HG02981 (cell line): ENCODE results near the gene DNM3.

Source experiments
- ATAC-seq: cut with Tn5 transposase; IDR thresholded peaks from one replicate; pipeline ENCODE4 v1.9.1; 2021; ENCODE audit warnings: mild to moderate bottlenecking, moderate library complexity; ENCODE audit not compliant: unreplicated experiment

The DNM3 gene

DNA sequence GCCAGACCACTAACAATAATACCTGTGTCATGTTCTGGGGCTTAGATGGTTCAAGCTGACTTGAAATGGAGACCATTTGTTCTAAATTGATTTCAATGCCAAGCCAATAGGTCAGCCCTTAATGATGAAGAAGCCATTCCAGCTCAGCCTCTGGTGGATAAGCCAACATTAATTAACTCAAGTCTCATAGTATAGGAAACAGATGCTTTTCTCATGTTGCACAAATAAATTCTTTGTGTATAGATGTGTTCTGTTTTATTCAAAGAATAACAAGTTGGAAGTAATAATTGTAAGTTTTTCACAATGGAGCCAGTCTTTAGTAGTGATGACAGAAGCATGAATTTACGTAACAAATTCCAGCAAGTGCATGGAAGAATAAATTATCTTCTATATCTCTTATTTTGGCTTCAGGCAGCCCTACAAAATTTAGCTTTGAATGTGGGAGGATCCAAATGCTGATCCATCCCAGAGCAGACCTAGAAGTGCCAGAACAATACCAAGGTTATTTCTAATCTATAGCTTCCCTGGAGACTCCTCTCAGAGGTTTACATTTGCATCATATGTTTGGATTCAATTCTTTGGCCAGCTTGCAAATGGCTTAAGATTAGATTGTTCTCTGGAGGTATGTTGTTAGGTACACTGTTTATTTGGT lies 536.9 kb downstream of the DNM3 start:
- no peak for ATAC-seq

DNA sequence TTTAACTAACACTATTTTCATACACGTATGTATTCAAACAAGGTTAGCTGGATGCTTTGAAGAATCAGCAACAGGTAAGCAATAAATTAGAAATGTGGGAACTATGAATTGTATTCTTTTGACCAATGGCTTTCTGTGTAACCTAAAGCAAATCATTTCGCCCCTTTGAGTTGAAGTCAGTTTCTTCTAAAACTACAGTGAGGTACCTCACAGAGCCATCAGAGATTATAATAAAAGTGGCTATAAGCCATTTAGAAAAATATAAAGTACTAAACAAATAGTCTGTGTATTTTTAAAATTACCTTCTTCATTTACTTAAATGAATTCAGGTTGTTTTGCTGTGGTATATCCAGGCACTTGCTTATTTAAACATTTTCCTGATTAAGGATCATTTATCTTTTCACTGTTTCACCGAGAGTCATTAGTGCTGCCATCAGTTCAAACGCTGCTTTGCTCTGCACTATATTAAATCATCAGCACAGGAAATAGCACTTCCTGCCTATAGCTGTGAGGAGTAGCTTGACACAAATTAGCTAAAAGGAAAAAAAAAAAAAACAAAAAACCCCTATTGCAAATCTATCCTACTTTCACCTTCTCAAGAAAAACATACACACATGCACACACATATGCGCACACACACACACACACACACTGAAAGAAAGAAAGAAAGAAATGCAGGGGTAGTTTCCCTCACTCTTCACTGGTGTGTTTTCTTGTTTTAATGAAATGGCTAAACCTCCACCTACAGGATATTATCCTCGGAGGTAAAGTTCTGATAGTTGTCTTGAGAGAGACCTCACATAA lies 539.3 kb downstream of the DNM3 start:
- peak; percentile 82 for ATAC-seq

DNA sequence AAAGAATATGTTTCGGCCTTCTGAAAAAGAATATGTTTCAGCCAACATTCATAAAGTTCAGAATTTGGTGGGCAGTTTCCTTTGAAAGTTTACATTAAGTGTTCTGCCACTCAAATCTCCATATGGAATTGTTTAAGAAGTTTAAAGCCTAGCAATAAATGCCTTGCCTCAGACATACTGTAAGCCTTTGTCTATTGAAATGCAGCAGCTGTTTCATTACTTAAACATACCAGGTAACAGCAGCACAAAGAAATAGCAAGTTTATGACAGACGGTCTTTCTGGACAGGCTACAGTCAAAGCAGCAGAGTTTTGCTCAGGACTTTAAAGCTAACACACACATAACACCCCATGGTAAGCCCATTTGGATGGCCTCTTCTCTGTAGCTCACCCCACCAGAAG lies 540.6 kb downstream of the DNM3 start:
- ATAC-seq, result no peak

DNA sequence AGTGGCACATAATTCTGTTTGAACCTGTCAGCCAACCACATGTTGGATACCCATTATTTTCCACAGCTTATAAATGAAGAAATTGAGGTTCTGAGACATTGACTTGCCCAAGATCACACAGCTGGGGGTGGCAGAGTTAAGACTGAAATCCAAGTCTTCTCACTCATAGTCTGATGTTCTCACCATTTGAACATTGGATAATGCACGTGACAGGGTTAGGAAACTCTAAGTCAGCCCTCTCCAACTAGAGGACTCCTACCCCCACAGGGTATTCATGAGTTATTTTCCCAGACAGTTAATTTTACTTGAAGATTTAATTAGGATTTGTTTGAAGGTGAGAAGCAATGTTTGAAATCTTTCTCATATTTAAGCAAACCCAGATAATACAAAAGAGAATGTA lies 541.1 kb downstream of the DNM3 start:
- no peak for ATAC-seq

DNA sequence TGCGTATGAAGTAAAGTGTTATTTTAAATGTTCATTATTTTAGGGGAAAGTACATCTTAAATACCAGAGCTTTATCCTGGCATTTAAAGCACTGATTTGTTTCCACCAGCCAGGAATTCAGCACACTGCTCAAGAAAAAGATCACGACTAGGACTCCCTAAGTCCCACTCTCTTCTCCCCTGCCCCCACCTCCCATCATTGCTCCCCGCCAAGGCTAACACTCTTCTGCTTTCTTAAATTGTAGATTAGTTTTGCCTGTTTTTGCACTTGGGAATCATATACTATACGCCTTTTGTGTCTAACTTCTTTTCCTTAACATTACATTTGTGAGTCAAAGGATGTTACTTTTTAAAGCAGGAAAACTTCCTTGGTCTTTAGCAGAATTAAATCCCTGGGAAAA lies 541.7 kb downstream of the DNM3 start:
- no peak for ATAC-seq

DNA sequence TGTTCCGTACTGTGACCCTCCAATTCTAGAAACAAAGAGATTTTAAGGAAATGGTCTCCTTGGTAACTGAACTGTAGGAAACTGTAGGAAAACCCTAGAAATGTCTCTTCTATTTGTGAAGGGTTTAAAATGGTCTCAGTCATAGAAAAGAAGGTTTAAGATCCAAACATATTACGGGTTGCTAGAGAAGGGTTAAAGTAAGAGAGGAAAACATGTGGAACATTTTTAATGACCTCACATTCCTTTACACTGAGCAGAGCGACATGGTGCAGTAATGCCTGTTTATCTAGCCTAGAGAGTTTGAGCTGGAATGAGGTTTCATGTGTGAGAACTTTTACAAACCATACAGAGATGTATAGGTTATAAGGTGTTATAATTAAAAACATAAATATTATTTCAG lies 542.2 kb downstream of the DNM3 start:
- no peak for ATAC-seq

DNA sequence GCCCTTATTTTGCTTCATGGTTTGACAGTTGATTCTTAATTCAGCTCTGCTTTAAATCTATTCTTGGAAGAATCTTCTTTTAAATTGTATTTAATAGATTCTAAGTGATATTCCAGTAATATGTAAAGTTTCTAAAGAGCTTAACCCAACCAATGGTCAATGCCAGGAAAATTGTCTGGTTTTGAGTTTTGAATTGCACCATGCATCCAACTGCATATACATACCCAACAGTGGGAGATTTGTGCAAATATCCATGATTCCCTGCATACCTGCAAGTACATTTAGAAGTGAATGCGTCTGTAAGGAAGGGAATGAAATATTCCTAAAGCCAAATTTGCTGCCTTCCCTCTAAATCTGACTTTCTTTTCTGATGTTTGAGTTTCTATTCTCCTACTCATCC lies 543.4 kb downstream of the DNM3 start:
- no peak for ATAC-seq

DNA sequence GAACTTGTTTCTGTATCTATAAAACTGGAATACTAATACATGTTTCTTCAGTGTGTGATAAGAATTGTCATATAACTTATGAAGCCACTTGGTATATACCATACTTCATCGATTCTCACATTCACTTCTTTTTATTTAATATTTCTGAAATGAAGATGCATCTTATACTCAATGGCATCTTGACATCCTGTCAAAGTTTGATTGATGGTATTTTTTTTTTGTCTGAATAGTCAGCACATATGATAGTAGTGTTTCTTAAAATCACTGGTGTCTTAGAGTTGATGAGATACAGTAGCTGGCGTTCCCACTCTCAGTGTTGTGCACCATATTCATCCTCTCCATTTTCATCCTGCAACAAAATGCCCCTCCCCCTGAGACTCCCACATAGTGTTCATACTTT lies 544.7 kb downstream of the DNM3 start:
- no peak for ATAC-seq

DNA sequence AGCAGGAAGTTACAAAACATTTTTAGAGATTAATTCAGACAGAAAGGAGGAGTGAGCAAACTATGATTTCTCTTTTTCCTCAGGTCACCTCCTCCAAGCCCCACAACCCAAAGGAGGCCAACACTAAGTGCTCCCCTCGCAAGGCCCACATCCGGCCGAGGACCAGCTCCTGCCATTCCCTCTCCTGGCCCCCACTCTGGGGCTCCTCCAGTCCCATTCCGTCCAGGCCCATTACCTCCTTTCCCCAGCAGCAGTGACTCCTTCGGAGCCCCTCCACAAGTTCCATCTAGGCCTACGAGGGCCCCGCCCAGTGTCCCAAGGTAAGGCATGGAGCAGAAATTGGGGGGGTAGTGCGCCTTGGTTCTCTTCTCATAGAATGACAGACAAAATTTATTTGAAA lies 547.2 kb downstream of the DNM3 start:
- no peak for ATAC-seq

DNA sequence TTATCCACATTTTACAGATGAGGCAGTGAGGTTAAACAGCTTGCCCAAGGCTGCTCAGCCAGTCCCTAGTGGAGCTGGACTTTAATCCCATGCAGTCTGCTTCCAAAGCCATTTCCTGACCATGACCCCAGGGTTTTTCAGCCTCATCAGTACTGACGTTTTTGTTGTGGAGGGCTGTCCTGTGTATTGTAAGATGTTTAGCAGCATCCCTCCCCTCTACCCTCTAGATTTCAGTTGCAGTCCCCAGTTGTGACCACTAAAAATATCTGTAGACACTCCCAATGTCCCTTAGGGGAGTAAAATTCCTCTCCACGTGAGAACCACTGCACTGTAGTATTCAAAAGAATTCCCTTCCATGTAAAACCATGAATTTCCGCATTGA lies 549.0 kb downstream of the DNM3 start:
- peak; percentile 12 for ATAC-seq

DNA sequence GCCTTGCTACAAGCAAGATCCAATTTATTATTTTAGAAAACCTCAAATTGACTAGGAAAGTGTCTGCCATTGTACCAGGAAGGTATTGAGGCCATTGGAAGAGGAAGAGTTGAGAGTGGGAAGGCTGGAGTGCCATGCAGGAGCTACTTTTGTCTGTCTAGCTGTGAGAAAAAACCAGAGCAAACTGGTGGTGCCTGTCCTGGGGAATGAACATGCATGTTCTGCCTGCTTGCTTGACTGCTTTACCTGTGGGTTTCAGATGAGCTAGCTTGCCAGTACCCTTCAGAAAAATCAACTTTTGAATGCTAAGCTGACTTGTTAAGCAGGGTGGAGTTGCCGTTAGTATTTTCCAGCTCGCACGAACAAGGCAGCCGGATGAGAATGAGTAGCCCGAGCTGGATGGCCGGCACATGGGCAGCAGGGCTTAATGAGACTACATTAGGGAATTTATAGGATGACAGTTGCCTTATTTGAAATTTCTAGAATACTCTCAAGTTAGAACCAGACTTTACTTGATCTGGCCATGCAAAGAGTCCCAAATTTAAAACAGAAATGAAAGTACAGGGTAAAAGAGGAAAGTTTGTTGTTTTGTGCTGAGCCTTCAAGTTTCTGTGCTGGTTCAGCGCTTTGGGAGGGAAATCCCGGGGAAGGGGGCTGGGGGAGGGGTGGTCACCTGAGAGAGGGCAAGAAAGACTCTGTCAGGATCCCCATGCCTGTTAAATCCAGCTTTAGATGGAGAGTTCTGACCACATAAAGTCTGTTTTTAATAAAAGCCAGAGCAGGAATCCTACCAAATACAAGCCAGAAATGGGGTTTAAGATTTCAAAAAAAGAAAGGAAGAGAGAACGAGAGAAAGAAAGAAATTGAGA lies 549.6 kb downstream of the DNM3 start:
- ATAC-seq, result peak; percentile 62

DNA sequence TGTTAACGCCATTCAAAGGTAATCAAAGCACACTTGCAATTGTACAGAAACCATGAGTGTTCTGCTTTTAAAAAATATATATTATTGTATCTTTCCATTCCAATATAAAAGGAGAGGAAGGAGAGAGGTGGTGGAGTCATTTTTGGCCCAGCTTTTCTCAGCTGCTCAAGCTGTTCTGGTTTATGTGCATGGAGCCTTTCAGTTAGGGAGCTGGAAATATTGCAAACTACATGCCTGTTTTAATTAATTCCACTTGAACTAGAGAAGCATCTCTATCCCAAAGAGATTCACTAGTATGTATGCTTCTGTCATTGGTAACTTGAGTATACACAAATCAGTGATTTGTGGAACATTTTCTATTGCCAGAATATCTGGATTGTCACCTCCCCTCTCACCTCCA lies 550.7 kb downstream of the DNM3 start:
- ATAC-seq, result no peak

DNA sequence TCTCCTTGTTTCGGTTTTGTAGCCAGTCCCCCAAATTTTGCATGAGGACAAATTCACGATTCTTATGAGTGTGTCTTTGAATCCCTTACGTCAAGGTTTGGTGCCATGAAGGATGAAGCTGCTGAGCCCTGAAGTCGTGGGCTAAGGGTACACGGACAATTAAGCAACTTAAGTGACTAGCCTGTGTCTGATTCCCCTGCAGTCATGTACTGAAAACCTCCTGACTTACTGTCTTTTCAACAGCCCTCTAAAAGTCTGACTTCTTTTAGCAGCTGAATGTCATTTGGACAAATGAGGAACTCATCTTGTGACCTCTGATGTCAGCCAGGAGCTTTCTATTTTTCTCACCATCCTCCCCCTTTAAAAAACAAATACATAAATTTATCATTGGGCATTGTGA lies 552.1 kb downstream of the DNM3 start:
- ATAC-seq, result no peak

DNA sequence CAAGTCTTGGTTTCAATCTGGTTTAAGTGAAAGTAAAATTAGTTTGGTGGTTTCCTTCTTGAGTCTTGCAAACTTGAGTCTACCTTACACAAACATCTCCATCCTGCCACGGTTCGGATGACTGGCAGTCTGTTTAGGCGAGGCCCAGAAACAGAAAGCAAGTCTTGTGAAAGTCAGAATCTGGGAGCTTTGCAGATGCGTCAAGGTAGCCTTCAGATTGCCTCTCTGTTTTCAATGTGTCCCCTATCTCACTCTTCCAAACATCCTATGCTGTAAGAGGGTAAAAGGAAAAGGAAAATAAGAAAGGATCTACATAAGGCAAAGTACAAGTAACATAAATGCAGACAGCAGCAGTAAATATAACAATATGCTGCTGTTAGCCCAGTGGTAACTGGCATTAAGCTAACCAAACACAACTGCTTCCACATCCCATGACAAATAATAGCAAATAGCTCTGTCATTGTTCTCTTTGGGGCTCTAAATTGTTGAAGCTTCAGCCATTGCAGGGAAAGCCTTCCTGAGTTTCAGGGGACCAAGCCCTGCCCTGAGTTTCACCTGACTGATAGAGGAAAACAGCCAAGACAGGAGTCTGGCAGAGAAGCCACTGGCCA lies 552.9 kb downstream of the DNM3 start:
- ATAC-seq, result peak; percentile 76

DNA sequence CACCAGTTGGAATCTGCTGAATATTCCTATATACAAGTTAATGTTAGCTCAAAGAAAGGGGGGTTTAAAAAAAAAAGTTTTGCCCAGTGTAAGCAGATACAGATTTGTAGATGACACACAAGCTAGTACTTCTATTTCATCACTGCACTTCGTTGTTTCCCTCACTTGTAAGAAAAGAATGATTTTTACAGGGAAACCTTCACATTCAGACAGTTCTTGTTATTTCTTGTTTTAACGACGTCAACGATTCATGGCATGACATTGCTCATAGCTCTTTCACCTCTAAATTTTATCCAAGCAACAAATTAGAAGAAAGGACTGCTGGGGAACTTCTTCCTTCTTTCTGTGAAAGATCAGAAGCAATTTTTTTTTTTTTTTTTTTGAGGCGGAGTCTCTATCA lies 553.5 kb downstream of the DNM3 start:
- ATAC-seq, result no peak

DNA sequence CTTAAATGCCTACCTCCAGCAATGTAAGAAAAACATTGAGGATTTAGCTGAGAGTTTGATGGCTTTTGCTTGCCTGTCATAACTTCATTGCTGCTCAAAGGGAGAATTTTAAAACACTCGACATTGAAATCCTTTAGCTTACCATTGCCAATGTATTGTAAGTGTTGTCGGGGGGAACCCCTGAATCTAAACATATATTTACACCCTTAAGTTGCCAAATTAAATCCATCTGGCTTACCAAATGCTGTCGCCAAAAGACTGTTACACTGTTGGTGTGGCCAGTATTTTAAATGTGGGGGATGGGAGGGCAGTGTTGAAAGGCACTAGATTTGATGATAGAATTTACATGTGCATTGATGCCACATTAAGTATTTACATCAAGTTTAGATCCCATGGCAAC lies 554.3 kb downstream of the DNM3 start:
- ATAC-seq, result no peak

DNA sequence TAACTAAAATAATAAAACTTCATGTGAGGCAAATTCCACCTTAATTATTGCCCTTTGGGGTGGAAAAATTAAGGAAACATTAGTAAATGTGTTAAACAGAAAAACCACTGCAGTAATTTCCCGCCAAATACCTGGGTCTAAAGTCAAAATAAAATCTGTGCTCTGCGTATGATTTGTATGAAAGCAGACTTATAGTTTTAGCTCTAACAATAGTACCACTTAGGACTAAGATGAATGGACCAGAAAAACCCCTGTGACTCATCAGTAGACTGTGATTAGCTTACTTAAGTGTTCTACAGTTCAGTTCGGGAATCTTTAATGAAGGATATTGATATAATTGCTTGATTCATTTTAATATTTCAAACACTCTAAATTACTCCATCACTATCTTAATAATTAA lies 555.9 kb downstream of the DNM3 start:
- no peak for ATAC-seq

DNA sequence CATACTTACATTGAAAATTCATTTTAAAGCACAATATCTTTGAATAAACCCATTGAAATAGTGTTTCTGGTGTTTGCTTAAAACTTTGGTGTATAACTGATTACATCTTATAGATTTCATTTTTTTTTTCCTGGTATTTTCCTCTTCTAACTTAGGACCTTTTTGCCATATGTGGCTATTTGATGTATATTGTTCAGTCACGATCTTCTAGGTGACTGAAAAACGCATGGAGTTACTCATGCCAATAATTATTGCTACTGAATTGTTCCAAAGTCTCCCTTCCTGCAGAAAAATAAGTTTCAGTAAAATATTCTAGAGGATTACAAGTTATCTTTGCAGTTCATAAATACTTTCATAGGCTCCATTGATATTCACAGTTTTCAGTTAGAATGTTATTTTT lies 556.3 kb downstream of the DNM3 start:
- no peak for ATAC-seq

DNA sequence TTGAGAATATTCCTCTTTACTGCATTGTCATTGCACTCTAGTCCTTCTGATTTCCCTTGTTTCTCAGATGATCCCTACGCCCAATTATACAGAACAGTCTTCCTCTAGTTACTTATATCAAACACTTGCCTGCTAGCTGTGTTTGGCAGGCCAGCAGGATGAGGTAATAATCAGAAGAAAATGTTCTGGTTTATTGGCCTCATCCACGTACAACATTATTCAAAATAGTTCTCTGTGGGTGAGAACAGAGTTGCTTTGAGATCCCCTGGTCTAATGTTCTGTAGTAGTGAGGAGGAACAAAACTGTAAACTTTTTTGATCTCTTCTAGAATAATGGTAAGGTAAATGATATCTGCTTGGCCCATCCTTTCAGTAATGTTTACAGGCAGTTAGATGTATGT lies 556.9 kb downstream of the DNM3 start:
- no peak for ATAC-seq

DNA sequence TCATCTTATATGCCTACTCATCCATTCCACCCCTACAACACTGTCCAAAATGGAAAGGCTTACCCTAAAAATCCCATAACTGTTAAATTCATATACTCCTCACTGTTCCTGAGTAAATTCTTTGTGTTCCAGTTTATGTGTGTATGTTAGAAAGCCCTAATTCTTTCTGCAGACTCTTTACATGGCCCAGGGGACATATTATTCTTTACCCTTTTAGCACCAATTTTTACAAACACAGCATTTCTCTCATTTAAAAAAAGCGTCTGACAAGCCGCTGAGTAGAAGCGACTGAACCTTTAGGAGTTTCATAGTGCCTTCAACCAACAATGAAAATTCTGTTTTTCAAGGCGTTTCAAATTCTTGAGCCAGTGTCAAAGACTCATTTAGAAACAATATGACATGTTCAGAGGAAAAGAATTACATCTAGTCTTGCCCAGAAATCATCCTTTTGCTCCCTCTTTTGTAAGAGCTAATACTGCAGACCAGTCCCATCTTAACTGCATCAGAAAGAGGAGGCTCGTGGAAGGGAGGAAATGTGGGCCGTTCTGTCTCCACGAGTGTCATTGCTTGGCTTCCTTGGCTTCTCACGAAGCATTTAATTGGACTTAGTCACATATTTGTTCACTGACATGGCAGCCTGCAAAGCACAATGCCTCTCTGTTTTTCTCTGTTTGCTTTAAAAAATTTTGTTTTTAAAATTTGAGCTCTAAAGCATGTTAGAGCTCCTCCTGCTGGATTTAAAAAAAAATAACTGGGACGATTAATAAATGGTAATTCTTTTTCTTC lies 557.9 kb downstream of the DNM3 start:
- no peak for ATAC-seq
